Dermis blood vessel endothelial cell (primary cell): ENCODE results near the gene RAB17. TPM values are rescaled to one million over a fixed set of nuclear protein-coding genes. Genes with fewer than 3 reads are reported as not detected.
"Not testable (repeated sequence)": the region's sequence is repeated elsewhere in the genome, so short reads cannot be mapped to it uniquely, and the experiment has no call there.

Source experiments
- DNase-seq: peaks from one replicate; pipeline ENCODE4 v3.0.0; 2010
- total RNA-seq: library from RNA; depleted of rRNA; stranded (reverse); fragments of >200 nt; gene quantifications from 2 replicates; pipeline ENCODE4 v1.2.3, GENCODE V29; 2014

RAB17 gene
- total RNA-seq, 1 donor from 2014 or later: 4.9 TPM

- DNase-seq: no peak
Measured at GRCh38 chr2:237623428-237624403, 33.2 kb upstream of the RAB17 start.

DNA sequence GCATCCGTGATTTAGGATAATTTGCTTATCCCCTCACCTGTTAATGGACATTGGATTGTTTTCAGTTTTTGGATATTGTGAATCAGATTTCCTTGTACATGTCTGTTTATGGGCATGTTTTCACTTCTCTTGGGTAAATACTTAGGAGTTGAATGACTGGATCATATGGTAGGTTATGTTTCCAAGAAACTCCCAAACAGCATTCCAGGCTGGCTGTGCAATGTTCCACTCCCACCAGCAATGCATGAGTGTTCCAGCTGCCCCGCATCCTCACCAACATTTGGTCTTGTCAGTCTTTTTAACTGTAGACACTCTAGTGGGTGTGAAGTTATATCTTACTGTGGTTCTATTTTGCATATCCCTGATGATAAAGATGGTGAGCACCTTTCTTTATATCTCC, 27.9 kb upstream of the RAB17 start:
- peak; percentile 45 for DNase-seq

GRCh38 chr2:237617587-237617982, 27.1 kb upstream of the RAB17 start:
- peak; percentile 75 for DNase-seq

GRCh38 chr2:237616734-237617586, 26.4 kb upstream of the RAB17 start:
- peak; percentile 91 for DNase-seq

- DNase-seq: peak; percentile 45
Measured at GRCh38 chr2:237616373-237616733, 25.8 kb upstream of the RAB17 start.

- DNase-seq: peak; percentile 61
Measured at GRCh38 chr2:237615631-237616249, 25.2 kb upstream of the RAB17 start.

- DNase-seq: peak; percentile 91
Measured at GRCh38 chr2:237614151-237614720, 23.7 kb upstream of the RAB17 start.

GRCh38 chr2:237613679-237614078, 23.1 kb upstream of the RAB17 start:
- no peak for DNase-seq

- no peak for DNase-seq
Measured at GRCh38 chr2:237612527-237613357, 22.2 kb upstream of the RAB17 start.

DNA sequence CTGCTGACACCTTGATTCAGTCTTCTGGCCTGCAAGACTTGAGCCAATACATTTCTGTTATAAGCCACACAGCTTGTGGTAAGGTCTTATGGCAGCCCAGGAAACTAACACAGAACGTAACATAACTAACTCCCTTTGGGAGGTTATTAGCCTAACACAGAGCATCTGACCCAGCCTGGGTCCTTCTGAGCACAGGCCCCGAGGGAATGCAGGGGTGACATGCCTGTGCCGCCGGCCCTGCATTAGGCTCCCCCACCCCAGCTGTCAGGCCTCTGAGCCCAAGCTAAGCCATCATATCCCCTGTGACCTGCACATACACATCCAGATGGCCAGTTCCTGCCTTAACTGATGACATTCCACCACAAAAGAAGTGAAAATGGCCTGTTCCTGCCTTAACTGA, 16.0 kb upstream of the RAB17 start:
- DNase-seq: not testable (repeated sequence)

DNA sequence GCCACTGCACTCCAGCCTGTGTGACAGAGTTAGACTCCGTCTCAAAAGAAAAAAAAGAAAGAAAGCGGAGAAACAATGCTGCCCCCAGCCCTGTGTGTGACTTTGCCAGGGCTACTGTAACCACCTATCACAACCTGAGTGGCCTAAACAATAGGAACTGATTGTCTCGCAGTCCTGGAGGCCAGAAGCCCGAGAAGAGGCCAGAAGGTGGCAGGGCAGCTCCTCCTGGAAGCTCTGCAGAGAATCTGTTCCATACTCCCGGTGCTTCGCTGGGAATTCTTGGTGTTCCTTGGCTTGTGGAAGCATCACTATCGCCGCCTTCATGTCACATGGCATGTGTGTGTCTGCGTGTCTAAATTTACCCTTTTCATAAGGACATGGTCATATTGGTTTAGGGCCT, 14.4 kb upstream of the RAB17 start:
- peak; percentile 86 for DNase-seq

- DNase-seq: no peak
Measured at GRCh38 chr2:237604391-237604790, 13.9 kb upstream of the RAB17 start.

DNA sequence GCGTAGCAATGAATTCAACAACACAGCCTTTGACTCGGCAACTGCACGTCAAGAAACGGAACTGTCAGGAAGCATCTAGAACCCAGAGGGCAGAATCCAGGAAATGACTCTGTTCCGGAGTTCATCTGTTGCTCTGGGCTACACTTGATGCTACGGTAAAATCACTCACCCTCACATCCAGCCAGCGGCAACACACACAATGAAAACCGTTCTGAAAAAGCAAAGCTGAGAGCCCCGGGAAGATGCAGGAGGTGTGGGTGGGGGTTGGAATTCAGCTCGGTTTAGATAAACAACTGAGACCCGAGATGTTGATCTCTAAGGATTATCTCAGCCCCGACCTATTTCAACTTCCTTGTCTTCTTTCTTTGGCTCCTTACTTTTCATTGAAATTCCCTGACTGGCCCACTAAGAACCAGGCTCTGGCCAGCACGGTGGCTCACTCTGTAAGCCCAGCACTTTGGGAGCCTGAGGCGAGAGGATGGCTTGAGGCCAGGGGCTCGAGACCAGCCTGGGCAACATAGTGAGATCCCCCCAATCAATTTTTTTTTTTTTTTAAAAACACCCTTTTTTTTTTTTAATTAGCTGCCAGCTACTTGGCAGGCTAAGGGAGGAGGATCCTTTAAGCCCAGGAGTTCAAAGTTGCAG, 13.3 kb upstream of the RAB17 start:
- DNase-seq: peak; percentile 99

DNA sequence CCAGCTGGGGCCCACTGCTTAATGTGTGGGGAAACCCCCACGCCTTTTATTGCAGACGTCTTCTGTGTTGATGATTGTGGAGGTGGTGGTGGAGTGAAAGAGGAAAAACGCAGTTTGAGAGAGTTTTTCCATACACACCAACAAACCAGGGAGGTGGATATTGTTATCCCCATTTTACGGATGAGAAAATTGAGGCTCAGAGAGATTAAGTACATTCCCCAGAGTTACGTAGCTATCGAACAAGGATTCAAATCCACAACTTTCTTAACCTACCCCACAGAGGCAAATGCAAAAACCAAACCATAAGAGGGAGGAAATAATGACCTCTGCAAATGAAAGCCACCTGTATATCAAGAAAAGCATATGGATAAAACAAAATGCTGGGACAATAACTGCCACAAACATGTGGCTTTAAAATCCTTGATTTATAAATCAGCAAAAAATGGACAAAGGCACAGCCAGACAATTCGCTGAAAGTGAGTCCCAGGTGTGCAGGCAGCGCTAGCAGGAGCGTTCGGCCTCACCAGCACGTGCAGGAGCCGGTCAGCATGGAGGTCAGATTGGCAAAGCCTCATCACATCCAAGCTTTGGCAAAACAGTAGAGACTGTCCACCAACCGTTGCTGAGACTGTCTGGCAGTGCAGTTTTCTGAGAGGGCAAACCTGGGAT, 12.6 kb upstream of the RAB17 start:
- DNase-seq: no peak

DNA sequence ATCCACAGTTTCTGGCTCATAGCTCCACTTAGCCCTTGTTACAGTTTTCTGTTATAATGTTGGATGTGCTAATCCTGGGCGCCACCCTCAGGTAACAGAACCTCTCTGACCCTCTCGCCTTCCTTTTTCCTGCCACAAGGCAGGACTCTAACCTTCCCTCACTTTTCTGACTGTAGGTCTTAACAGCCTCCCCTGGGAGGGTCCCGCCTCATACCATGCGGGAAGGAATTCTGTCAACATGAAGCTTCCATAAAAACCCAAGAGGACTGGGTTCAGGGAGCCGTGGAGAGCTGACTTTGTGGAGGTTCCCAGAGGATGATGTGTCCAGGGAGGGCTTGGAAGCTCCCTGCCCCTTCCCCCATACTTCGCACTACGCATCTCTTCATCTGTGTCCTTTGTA, 11.9 kb upstream of the RAB17 start:
- DNase-seq: no peak

DNA sequence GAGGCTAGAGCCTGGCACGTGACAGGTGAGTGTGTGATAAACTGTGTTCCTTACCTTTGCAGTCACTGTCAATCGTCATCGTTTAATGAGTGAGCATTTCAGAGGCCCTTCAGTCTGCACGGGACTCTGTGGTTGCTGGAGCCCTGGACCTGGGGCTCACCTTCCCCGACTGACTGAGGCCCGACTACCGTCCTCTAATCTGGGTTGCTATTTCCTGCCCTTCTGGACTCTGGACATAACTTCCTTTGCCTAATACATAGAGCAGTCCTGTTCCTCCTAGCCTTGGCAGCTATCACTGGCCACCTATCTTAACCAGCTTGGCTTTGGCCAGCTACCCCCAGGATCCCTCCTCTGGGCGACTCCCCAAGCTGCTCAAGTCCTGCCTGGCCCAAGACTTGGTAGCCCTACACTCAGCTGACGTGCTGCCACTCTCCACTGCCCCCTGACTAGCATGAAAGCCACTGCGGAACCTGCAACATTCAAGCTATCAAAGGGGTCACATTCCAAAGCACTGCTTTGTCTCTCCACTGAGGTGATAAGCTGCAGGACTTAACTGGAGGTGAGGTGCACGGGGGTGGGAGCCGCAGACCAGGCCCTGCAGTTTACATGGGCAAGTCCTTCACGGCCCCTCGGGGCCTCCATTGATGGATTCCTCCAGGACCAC, 11.1 kb upstream of the RAB17 start:
- DNase-seq: peak; percentile 50

DNA sequence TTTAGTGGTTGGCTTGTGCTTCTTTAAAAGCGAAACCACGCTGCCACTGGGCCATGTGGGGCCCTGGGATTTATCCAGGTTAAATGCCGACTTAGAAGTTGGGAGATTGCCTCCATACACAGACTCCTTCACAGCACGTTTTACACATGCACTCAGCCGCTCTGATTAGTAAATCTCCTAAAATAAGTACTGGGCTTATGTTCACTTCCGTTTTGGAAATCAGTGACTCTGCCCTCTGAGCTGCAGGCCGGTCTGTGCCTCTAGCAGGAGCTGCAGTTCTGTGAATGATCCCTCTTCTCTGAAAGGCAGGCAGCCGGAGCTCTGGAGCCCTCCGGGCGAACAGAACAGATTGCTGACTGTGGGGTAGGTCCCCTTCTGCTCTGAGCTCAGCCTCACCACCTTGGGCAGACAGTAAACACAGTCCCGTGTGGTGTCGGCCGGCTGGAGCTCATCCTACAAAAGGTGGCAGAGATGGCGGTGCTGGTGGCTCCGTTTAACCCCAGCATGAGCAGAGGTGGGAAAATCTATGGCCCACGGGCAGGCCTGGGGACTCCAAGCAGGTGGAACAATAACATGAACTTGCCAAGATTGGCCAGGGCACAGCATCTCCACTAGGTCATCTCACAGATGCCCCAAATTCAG, 9.8 kb upstream of the RAB17 start:
- DNase-seq: peak; percentile 69

GRCh38 chr2:237599465-237600110, 9.1 kb upstream of the RAB17 start:
- DNase-seq: no peak
